Measurements from ENCODE around the gene GPSM1. TPM values are rescaled to one million over a fixed set of nuclear protein-coding genes. Genes with fewer than 3 reads are reported as not detected.

The GPSM1 gene
- total and polyA plus RNA-seq, 2 experiments from 2014 or later, result 58.5 to 116 TPM

DNA sequence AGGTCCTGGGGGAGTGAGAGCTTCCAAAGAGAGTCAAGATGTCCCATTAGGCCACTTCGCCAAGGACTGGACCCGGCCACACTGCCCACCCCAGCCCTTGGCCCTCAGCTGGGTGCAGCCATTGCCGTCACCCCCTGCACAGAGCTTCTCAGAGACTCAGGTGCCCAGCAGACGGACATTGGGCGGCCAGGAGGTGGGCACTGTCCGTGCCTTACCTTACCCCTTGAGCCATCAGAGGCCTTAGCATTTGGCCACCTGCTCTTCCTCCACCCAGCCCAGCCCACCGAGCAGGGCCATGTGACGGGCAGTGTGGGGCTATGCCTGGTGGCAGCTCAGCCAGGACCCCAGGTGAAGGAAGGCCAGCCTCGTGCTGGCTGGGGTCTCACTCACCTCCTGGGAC lies 39.5 kb downstream of the GPSM1 start:
- Histone ChIP-seq H3K4me1 (ENCODE audit: low read depth) (no peaks in the 10 kb centered on the region), H3K27me3 (no peaks in the 10 kb centered on the region), H3K36me3 (no peaks in the 10 kb centered on the region), H3K27ac (no peak overlapping the region), H3K9me3 (ENCODE audit: low read depth) (no peaks in the 10 kb centered on the region), H3K4me3 (no peak overlapping the region)
- DNase-seq (ENCODE audit: low read depth in 1 of 2, low spot score in 1 of 2), result no peak
- TF ChIP-seq, protein P1, sequence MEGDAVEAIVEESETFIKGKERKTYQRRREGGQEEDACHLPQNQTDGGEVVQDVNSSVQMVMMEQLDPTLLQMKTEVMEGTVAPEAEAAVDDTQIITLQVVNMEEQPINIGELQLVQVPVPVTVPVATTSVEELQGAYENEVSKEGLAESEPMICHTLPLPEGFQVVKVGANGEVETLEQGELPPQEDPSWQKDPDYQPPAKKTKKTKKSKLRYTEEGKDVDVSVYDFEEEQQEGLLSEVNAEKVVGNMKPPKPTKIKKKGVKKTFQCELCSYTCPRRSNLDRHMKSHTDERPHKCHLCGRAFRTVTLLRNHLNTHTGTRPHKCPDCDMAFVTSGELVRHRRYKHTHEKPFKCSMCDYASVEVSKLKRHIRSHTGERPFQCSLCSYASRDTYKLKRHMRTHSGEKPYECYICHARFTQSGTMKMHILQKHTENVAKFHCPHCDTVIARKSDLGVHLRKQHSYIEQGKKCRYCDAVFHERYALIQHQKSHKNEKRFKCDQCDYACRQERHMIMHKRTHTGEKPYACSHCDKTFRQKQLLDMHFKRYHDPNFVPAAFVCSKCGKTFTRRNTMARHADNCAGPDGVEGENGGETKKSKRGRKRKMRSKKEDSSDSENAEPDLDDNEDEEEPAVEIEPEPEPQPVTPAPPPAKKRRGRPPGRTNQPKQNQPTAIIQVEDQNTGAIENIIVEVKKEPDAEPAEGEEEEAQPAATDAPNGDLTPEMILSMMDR (IDR thresholded peaks at IDR 0.05; ENCODE audit: low read depth, low read length), result no peak

DNA sequence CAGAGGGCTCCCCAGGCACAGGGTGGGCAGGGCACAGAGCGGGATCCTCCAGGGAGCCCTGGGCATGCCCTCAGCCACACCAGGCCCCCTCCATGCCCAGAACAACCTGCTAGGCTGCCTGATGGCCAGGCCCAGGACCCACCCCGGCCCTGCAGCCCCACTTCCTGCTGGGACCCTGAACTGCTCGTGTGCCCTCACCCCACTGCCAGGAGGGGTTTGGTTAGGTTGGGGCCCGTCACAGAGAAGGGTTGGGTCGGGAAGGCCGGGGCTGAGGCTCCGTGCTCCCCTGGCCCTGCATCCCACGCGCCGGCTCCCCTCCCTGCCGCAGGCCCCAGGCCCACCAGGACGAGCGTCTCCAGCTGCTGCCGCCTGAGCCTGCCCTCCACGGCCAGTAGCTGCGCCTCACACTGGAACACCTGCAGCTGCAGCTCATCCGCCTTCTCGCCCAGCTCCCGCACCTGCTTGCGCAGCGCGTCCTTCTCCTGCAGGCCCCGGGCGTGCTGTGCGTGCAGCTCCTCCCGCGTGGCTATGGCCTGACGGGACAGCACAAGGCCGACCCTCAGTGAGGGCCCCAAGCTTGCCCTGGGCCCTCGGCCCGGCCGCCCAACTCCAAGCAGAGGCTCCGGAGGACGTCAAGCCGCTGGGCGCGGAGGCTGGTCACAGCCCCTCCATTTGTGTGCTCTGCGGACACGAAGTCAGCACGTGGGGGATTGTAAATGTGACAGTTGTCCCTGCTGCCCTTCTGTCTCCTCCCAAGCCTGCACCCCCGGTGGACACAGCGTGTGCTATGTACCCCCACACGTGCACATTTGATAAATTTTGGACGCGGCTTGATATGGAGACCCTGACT lies 40.2 kb downstream of the GPSM1 start:
- no peak overlapping the region for H3K27ac ChIP-seq
- TF ChIP-seq, protein P1 (IDR thresholded peaks at IDR 0.05; ENCODE audit: low read depth, low read length), result no peak
- H3K27me3 ChIP-seq, result no peaks in the 10 kb centered on the region
- H3K4me1 ChIP-seq (ENCODE audit: low read depth), result no peaks in the 10 kb centered on the region
- no peak overlapping the region for H3K4me3 ChIP-seq
- H3K9me3 ChIP-seq (ENCODE audit: low read depth), result no peaks in the 10 kb centered on the region
- DNase-seq (ENCODE audit: low read depth in 1 of 2, low spot score in 1 of 2), result no peak
- no peaks in the 10 kb centered on the region for H3K36me3 ChIP-seq

DNA sequence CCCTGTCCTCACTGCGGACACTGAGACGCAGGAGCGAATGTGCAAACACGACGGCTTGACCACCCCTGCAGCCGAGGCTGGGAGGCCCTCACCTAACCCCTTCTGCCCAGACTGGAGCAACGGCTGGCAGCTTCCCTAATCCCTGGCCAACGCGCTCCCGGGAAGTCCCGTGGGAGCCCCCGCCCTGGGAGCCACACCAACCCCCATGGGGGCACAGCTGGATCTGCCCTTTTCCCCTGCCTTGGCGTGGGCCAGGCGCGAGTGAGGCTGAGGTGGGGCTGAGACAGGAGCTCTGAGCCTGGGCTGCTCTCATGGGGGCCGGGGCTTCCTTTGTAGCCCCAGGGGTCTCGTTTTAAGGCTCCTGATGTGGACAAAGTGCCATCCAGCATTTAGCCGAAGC lies 40.9 kb downstream of the GPSM1 start:
- Histone ChIP-seq H3K4me1 (ENCODE audit: low read depth) (no peaks in the 10 kb centered on the region), H3K27me3 (no peaks in the 10 kb centered on the region), H3K9me3 (ENCODE audit: low read depth) (no peaks in the 10 kb centered on the region), H3K36me3 (no peaks in the 10 kb centered on the region), H3K4me3 (no peak overlapping the region), H3K27ac (no peak overlapping the region)
- DNase-seq (ENCODE audit: low read depth in 1 of 2, low spot score in 1 of 2), result no peak
- TF ChIP-seq, protein P1 (IDR thresholded peaks at IDR 0.05; ENCODE audit: low read depth, low read length), result no peak

DNA sequence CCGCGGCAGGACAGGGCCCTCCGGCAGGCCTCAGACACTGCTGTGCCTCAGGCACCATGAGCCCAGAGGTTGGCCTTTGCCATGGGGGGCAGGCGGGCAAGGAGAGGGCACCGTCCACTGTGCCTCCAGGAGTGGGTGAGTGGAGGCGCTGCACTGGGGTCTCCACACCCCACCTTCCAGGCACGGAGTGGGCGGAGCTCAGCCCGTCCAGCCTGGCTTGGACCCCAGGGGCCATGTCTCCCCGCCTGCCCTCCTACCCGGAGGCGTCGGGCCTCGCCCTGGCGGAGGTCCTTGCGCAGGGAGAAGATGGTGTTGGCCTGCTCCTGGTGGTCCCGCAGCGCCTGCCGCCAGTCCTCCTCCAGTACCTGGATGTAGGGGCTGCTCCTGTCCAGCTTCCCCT lies 42.7 kb downstream of the GPSM1 start:
- H3K9me3 ChIP-seq (ENCODE audit: low read depth), result no peaks in the 10 kb centered on the region
- no peak for DNase-seq (ENCODE audit: low read depth in 1 of 2, low spot score in 1 of 2)
- TF ChIP-seq, protein P1 (IDR thresholded peaks at IDR 0.05; ENCODE audit: low read depth, low read length), result no peak
- no peaks in the 10 kb centered on the region for H3K27me3 ChIP-seq
- no peak overlapping the region for H3K27ac ChIP-seq
- H3K4me1 ChIP-seq (ENCODE audit: low read depth), result no peaks in the 10 kb centered on the region
- H3K36me3 ChIP-seq, result no peaks in the 10 kb centered on the region
- H3K4me3 ChIP-seq, result no peak overlapping the region

DNA sequence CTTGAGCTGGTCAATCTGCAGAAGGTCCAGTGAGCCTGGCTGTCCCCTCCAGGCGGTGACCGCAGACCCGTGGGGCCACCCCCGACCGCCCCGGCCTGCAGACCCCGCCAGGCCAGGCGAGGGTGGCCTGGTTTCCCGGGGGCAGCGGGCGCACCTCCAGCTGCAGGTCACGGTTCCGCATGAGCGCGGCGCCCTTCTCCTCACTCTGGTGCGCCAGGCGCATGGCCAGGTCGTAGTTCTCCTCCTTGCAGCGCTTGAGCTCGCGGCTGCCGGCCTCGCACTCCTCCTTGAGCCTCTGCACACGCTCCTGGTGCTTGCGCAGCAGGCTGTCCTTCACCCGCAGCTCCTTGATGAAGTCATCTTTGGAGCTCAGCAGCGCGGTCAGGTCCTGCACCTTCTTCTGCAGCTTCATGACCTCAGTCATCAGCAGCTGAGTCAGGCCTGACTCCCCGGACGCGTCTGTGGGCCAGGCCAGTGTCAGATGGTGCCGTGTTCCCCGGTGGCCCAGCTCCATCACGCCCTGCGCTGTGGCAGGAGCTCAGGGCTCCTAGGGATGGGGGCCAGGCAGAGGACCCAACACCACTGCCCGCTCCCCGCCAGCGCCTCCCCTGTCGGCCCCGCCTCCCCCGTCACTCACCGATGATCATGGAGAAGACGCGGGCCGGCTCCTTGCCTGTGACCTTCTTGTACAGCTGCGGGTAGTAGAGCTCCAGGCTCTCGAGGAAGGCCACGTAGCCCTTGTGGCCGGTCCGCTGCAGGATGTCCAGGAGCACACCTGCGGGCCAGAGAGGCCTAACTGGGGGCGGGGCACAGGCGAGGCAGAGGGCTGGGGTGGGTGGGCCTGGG lies 43.6 kb downstream of the GPSM1 start:
- Histone ChIP-seq H3K36me3 (peaks cover 3% of the 10 kb centered on the region), H3K4me1 (ENCODE audit: low read depth) (no peaks in the 10 kb centered on the region), H3K27me3 (no peaks in the 10 kb centered on the region), H3K4me3 (no peak overlapping the region), H3K27ac (no peak overlapping the region), H3K9me3 (ENCODE audit: low read depth) (no peaks in the 10 kb centered on the region)
- TF ChIP-seq, protein P1 (IDR thresholded peaks at IDR 0.05; ENCODE audit: low read depth, low read length), result no peak
- no peak for DNase-seq (ENCODE audit: low read depth in 1 of 2, low spot score in 1 of 2)
